Measurements from ENCODE around the gene SEPTIN2.

The SEPTIN2 gene

DNA sequence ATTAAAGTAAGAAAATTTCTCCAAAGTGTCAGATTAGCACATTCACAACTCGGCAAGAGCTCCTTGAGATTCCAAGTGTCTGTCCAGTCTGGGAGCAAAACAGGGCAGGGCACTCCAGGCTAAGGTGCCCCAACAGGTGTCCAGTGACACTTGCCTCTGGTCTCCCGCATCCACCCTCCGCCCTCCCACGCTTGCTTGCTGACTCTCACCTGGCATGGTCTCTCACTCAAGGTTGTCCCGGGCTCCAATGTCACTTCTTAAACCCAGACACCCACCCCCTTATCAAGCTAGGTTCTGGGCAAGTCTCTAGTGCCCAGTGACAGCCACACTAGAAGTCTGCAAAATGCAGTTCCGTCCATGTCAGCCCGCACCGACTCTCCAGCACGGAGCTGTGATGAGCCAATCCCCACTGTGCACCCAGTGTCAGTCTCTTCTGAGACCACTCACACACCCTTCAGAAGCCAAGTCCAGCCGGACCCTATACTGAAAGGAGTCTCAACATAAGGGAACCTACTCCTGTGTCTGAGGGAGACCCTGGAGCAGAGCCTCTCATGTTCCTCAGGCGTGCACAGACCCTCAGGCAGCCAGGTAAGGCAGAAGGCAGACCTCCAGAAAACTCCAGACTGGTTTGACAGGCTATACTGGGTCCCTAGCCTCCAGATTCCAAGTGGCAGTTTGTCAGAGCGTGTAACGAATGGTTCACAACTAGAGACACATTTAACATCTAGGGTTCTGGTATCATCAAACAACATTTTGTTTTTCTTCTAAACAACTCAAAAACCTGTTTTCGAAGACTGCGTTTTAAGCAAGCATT, 45.8 kb upstream of the SEPTIN2 start:
- WGBS (ENCODE audit: extremely low coverage, insufficient coverage, insufficient read length), result no CpG with 5 or more reads among the region's 15 CpGs
- Histone ChIP-seq H4K8ac (ENCODE audit: low read depth, low read length) (no peak overlapping the region), H2BK120ac (ENCODE audit: insufficient read depth, low read length, poor library complexity) (no peak overlapping the region), H2BK12ac (ENCODE audit: low read length) (no peak overlapping the region), H2BK5ac (ENCODE audit: low read depth, low read length, poor library complexity) (peak overlapping the region; percentile 2), H3K14ac (ENCODE audit: low read length) (no peak overlapping the region), H3K4me3 (ENCODE audit: low read depth, low read length) (no peak overlapping the region), H3K18ac (ENCODE audit: low read length) (peak overlapping the region; percentile 4), H3K79me1 (ENCODE audit: low read length) (peaks cover 12% of the 10 kb centered on the region), H3K27me3 (ENCODE audit: insufficient read depth, low read length) (no peaks in the 10 kb centered on the region), H3K4ac (ENCODE audit: low read depth, low read length) (peak overlapping the region; percentile 35), H3K9ac (ENCODE audit: low read length) (no peak overlapping the region), H3K23ac (ENCODE audit: low read length) (no peak overlapping the region), H3K9me3 (ENCODE audit: insufficient read depth, low read depth, low read length) (no peaks in the 10 kb centered on the region), H2AK5ac (ENCODE audit: low read length) (no peak overlapping the region), H3K79me2 (ENCODE audit: control insufficient read depth, insufficient read depth, low read length, poor library complexity) (peaks cover 28% of the 10 kb centered on the region), H3K36me3 (ENCODE audit: control insufficient read depth in 1 of 2, insufficient read depth in 2 of 2, low read length in 2 of 2) (peaks cover 27 to 29% of the 10 kb centered on the region in 2 experiments), H3K27ac (ENCODE audit: low read depth, low read length) (peak overlapping the region; percentile 12), H2AFZ (ENCODE audit: insufficient read depth, low read length, poor library complexity) (no peak overlapping the region), H3K4me2 (ENCODE audit: low read length) (peak overlapping the region; percentile 72), H4K12ac (ENCODE audit: low read depth, low read length) (no peak overlapping the region), H3K4me1 (ENCODE audit: control insufficient read depth in 1 of 2, insufficient read depth in 2 of 2, low read length in 2 of 2) (peaks cover 22 to 34% of the 10 kb centered on the region in 2 experiments), H4K91ac (ENCODE audit: low read depth, low read length) (no peak overlapping the region)
- peak; percentile 52 to 71 for DNase-seq

GRCh38 chr2:241270531-241270930, 45.2 kb upstream of the SEPTIN2 start:
- no peak for DNase-seq
- H3K14ac ChIP-seq (ENCODE audit: low read length), result peak overlapping the region; percentile 49
- H3K9me3 ChIP-seq (ENCODE audit: insufficient read depth, low read depth, low read length), result no peaks in the 10 kb centered on the region
- peaks cover 28% of the 10 kb centered on the region for H3K79me2 ChIP-seq (ENCODE audit: control insufficient read depth, insufficient read depth, low read length, poor library complexity)
- peaks cover 12% of the 10 kb centered on the region for H3K79me1 ChIP-seq (ENCODE audit: low read length)
- H3K4me3 ChIP-seq (ENCODE audit: low read depth, low read length), result no peak overlapping the region
- H2BK5ac ChIP-seq (ENCODE audit: low read depth, low read length, poor library complexity), result peak overlapping the region; percentile 45
- WGBS (ENCODE audit: extremely low coverage, insufficient coverage, insufficient read length), result no CpG with 5 or more reads among the region's 5 CpGs
- H3K36me3 ChIP-seq (ENCODE audit: control insufficient read depth in 1 of 2, insufficient read depth in 2 of 2, low read length in 2 of 2), result peaks cover 22 to 23% of the 10 kb centered on the region in 2 experiments
- H2AFZ ChIP-seq (ENCODE audit: insufficient read depth, low read length, poor library complexity), result no peak overlapping the region
- no peak overlapping the region for H3K9ac ChIP-seq (ENCODE audit: low read length)
- H2BK12ac ChIP-seq (ENCODE audit: low read length), result peak overlapping the region; percentile 51
- no peak overlapping the region for H4K12ac ChIP-seq (ENCODE audit: low read depth, low read length)
- H3K27me3 ChIP-seq (ENCODE audit: insufficient read depth, low read length), result no peaks in the 10 kb centered on the region
- peak overlapping the region; percentile 86 for H3K4ac ChIP-seq (ENCODE audit: low read depth, low read length)
- H3K18ac ChIP-seq (ENCODE audit: low read length), result peak overlapping the region; percentile 76
- peak overlapping the region; percentile 12 for H3K27ac ChIP-seq (ENCODE audit: low read depth, low read length)
- no peak overlapping the region for H2AK5ac ChIP-seq (ENCODE audit: low read length)
- peak overlapping the region; percentile 72 for H3K4me2 ChIP-seq (ENCODE audit: low read length)
- peak overlapping the region; percentile 26 for H4K91ac ChIP-seq (ENCODE audit: low read depth, low read length)
- H2BK120ac ChIP-seq (ENCODE audit: insufficient read depth, low read length, poor library complexity), result no peak overlapping the region
- no peak overlapping the region for H3K23ac ChIP-seq (ENCODE audit: low read length)
- H3K4me1 ChIP-seq (ENCODE audit: control insufficient read depth in 1 of 2, insufficient read depth in 2 of 2, low read length in 2 of 2), result peaks cover 22 to 34% of the 10 kb centered on the region in 2 experiments
- H4K8ac ChIP-seq (ENCODE audit: low read depth, low read length), result no peak overlapping the region

- H3K4me2 ChIP-seq (ENCODE audit: low read length), result peak overlapping the region; percentile 72
- H3K4me3 ChIP-seq (ENCODE audit: low read depth, low read length), result peak overlapping the region; percentile 92
- H2AFZ ChIP-seq (ENCODE audit: insufficient read depth, low read length, poor library complexity), result peak overlapping the region; percentile 35
- H3K14ac ChIP-seq (ENCODE audit: low read length), result peak overlapping the region; percentile 96
- H3K27me3 ChIP-seq (ENCODE audit: insufficient read depth, low read length), result no peaks in the 10 kb centered on the region
- H3K27ac ChIP-seq (ENCODE audit: low read depth, low read length), result peak overlapping the region; percentile 79
- WGBS (ENCODE audit: extremely low coverage, insufficient coverage, insufficient read length), result no CpG with 5 or more reads among the region's 37 CpGs
- H4K12ac ChIP-seq (ENCODE audit: low read depth, low read length), result peak overlapping the region; percentile 52
- peak overlapping the region; percentile 86 for H2AK5ac ChIP-seq (ENCODE audit: low read length)
- peak overlapping the region; percentile 74 for H4K8ac ChIP-seq (ENCODE audit: low read depth, low read length)
- H2BK120ac ChIP-seq (ENCODE audit: insufficient read depth, low read length, poor library complexity), result peak overlapping the region; percentile 89
- peak overlapping the region; percentile 99 for H3K4ac ChIP-seq (ENCODE audit: low read depth, low read length)
- peak; percentile 84 to 91 for DNase-seq
- H3K79me1 ChIP-seq (ENCODE audit: low read length), result peaks cover 12% of the 10 kb centered on the region
- peak overlapping the region; percentile 98 for H4K91ac ChIP-seq (ENCODE audit: low read depth, low read length)
- no peaks in the 10 kb centered on the region for H3K9me3 ChIP-seq (ENCODE audit: insufficient read depth, low read depth, low read length)
- peaks cover 22 to 34% of the 10 kb centered on the region in 2 experiments for H3K4me1 ChIP-seq (ENCODE audit: control insufficient read depth in 1 of 2, insufficient read depth in 2 of 2, low read length in 2 of 2)
- H2BK5ac ChIP-seq (ENCODE audit: low read depth, low read length, poor library complexity), result peak overlapping the region; percentile 96
- peaks cover 28% of the 10 kb centered on the region for H3K79me2 ChIP-seq (ENCODE audit: control insufficient read depth, insufficient read depth, low read length, poor library complexity)
- peak overlapping the region; percentile 93 for H3K9ac ChIP-seq (ENCODE audit: low read length)
- peaks cover 13 to 14% of the 10 kb centered on the region in 2 experiments for H3K36me3 ChIP-seq (ENCODE audit: control insufficient read depth in 1 of 2, insufficient read depth in 2 of 2, low read length in 2 of 2)
- H3K23ac ChIP-seq (ENCODE audit: low read length), result no peak overlapping the region
- no peak overlapping the region for H2BK12ac ChIP-seq (ENCODE audit: low read length)
- H3K18ac ChIP-seq (ENCODE audit: low read length), result peak overlapping the region; percentile 87
Measured at GRCh38 chr2:241271706-241272302, 43.9 kb upstream of the SEPTIN2 start.

GRCh38 chr2:241272303-241273209, 43.2 kb upstream of the SEPTIN2 start:
- Histone ChIP-seq H4K91ac (ENCODE audit: low read depth, low read length) (peak overlapping the region; percentile 98), H3K9me3 (ENCODE audit: insufficient read depth, low read depth, low read length) (no peaks in the 10 kb centered on the region), H3K9ac (ENCODE audit: low read length) (peak overlapping the region; percentile 93), H3K27me3 (ENCODE audit: insufficient read depth, low read length) (no peaks in the 10 kb centered on the region), H3K23ac (ENCODE audit: low read length) (no peak overlapping the region), H3K4ac (ENCODE audit: low read depth, low read length) (peak overlapping the region; percentile 99), H2AFZ (ENCODE audit: insufficient read depth, low read length, poor library complexity) (peak overlapping the region; percentile 35), H4K12ac (ENCODE audit: low read depth, low read length) (peak overlapping the region; percentile 52), H2BK120ac (ENCODE audit: insufficient read depth, low read length, poor library complexity) (peak overlapping the region; percentile 89), H3K18ac (ENCODE audit: low read length) (peak overlapping the region; percentile 87), H2AK5ac (ENCODE audit: low read length) (peak overlapping the region; percentile 86), H3K4me2 (ENCODE audit: low read length) (peak overlapping the region; percentile 79), H3K27ac (ENCODE audit: low read depth, low read length) (peak overlapping the region; percentile 79), H3K79me2 (ENCODE audit: control insufficient read depth, insufficient read depth, low read length, poor library complexity) (peaks cover 25% of the 10 kb centered on the region), H2BK5ac (ENCODE audit: low read depth, low read length, poor library complexity) (peak overlapping the region; percentile 96), H3K4me3 (ENCODE audit: low read depth, low read length) (peak overlapping the region; percentile 92), H3K4me1 (ENCODE audit: control insufficient read depth in 1 of 2, insufficient read depth in 2 of 2, low read length in 2 of 2) (peaks cover 22 to 31% of the 10 kb centered on the region in 2 experiments), H3K79me1 (ENCODE audit: low read length) (peaks cover 12% of the 10 kb centered on the region), H3K14ac (ENCODE audit: low read length) (peak overlapping the region; percentile 96), H3K36me3 (ENCODE audit: control insufficient read depth in 1 of 2, insufficient read depth in 2 of 2, low read length in 2 of 2) (peaks cover 9 to 10% of the 10 kb centered on the region in 2 experiments), H4K8ac (ENCODE audit: low read depth, low read length) (peak overlapping the region; percentile 74), H2BK12ac (ENCODE audit: low read length) (no peak overlapping the region)
- peak; percentile 33 to 59 for DNase-seq
- no CpG with 5 or more reads among the region's 102 CpGs for WGBS (ENCODE audit: extremely low coverage, insufficient coverage, insufficient read length)

All from trophoblast cell (in vitro differentiated cells and primary cell).